Midbrain (tissue), 1 donor: ENCODE data around the gene PNLDC1.
"Not testable (repeated sequence)": the region's sequence is repeated elsewhere in the genome, so short reads cannot be mapped to it uniquely, and the experiment has no call there.

ENCODE experiments used
- DNase-seq: peaks from one replicate; lab custom pipeline; 2025; lab: John Stamatoyannopoulos, UW

PNLDC1 gene

DNA sequence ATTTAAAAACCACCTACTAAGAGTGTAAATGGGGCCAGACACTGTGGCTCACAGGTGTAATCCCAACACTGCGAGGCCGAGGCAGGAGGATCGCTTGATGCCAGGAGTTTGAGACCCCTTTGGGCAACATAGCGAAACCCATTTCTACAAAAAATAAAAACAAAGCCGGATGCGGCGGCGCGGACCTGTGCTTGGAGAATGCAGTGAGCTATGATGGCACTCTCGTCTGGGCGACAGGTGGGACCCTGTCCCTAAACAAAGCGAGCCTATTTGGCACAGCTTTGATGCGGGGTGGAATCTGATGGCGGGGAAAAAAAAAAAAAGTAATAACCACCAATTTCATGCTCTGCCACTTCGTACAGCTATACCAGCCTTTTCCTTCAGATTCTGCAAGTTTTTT is 11.8 kb upstream of the PNLDC1 start:
- DNase-seq: no peak

DNA sequence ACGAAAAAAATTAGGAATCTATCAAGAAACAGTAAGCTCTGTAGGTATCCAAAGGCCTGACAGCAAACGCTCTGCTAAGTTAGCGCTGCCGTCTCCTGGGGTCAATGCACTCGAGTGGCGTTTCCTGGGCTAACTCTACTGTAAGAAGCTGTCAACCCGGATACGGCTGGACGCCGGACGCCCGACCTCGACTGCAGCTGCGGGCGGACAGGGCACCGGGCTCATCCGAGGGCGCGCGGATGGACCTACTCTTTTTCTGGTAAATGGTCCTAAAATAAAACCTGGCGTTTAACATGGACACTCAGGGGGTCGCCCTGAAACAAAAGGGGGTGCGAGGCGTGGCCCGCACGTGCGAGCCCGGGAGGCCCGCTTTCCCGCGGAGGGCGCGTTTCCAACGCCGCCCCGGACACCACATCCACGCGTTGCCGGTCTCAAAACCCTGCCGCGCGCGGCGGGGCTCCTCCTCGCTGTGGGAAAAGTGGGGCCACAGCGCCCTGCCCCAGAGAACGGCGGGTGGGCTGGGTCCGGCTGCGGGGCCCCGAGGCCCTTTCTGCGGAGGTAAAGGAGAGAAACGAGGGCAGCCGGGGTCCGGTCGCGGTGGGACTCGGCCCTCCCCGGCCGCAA is 11.2 kb upstream of the PNLDC1 start:
- no peak for DNase-seq

DNA sequence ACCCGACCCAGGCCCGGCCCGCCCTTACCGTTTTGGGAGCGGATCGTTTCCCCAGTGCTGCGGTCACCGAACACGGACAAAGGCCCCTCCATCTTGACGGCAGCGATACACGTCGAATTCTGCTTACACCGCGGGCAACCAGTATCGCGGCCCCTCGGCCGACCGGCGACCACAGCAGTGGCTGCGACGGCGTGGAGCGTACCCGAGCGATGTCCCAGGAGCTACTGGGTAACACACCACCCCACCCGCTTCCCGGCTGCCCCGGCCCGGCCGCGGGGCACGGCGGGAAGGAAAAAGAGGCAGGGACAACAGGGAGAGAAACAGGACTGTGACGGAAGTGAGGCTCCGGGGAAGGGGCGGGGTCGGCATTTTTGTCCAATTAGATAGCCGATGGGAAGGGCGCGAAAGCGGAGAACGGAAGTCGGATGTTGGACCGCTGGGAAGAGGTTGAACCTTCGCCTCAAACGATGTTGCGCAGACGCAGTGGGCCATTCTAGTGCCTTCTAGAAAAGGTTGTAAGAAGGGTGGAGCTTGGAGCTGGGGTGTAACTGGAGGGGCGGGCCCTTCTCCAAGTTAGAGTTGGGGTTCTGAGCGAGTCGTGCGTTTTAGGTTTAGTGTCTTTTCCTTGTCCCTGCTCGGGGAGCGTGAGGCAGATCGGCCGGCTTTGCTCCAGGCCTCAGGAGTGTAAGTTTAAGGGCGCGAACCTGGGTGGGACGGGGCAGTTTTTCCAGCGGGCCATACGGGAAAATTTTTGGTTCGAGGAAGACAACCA is 10.5 kb upstream of the PNLDC1 start, which contains the start of gene TCP1:
Gene TCP1 (minus strand): TSS at position 226 of the 772 bp plus-strand sequence. CDS start 134 bp downstream, at position 92.
- peak; percentile 100 for DNase-seq

DNA sequence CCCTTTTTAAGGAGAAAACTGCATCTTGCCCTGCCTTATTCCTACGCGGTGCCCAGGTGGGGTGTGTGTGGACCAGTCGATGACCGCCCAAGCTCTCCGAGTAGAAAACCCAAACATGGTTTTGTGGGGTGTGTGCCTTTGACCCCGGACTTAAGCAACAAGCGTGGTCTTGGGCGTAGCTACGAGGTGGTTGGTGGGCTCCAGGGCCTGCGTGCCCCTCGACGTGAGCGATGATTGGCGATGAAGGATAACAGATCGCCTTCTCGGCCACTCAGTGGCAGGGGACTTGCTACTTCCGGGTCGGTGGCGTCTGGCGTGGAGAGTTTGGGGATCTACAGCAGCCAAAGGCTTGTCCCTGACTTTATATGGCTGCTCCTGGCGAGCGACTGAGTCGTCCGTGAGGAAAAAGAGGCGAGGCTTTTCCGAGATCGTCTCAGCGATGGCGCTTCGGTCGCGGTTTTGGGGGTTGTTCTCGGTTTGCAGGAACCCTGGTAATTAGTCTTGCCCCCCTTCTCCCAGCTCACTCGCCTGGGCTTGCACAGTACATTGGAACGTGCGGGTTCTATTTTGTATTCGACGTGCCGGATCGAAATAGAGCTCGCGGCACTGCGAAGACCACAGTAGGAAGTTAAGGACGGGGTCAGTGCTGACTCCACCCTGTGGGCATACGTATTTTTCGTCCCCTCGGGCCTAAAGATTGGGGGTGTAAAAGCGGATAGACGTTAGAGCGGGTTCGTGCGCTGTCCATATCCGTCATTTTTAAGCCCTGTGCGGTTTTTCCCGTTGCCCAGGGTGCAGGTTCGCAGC is 9.7 kb upstream of the PNLDC1 start, which contains the start of gene MRPL18:
Gene MRPL18 (plus strand): TSS at position 319 of the 807 bp plus-strand sequence. CDS start 121 bp downstream, at position 440.
- DNase-seq: peak; percentile 98

DNA sequence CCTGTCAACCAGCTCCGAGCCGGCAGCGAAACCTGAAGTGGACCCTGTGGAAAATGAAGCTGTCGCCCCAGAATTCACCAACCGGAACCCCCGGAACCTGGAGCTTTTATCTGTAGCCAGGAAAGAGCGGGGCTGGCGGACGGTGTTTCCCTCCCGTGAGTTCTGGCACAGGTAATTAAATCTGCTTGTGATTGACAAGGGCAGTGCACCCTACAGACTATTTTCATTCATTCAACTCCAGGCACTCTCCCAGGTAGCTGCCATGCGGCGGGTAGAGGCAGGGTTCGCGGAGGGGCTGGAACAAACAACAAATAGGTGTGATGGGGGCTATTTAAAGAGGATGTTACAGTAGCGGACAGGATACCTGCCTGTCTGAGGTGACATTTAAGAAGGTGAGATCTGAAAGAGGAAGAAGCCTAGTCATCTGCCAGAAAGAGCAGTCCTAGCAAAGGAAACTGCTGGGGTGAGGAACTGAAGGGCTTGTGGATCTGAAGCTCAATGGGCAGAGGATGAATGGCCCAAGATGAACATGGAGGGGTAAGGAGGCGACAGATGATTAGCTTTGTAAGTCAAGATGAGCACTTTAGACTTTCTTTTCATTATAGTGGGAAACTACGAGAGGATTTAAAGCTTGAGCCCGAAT is 9.0 kb upstream of the PNLDC1 start:
- DNase-seq: no peak

DNA sequence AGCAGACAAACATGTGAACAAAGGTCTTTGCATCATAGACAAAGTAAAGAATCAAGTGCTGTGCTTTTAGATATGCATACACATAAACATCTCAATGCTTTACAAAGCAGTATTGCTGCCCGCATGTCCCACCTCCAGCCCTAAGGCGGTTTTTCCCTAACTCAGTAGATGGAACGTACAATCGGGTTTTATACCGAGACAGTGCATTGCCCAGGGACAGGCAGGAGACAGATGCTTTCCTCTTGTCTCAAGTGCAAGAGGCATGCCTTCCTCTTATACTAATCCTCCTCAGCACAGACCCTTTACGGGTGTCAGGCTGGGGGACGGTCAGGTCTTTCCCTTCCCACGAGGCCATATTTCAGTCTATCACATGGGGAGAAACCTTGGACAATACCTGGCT is 5.1 kb upstream of the PNLDC1 start:
- DNase-seq: not testable (repeated sequence)

DNA sequence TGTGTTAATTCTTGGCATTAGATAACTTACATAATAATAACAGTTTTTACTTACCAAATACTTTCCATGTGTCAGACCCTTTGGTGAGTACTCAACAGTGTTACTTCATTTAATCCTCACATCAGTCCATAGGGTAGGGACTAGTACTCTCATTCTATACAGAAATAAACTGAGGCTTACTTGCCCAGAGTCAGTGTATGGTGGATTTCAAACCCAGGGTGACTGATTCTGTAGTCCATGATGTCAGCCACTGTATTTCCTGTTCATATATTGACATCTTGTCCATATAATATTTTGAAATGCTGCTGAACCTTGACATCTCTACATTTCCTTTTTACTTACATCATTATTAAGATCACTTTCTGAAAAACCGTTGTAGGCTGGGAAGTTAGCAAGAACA is 2.5 kb upstream of the PNLDC1 start:
- DNase-seq: no peak

DNA sequence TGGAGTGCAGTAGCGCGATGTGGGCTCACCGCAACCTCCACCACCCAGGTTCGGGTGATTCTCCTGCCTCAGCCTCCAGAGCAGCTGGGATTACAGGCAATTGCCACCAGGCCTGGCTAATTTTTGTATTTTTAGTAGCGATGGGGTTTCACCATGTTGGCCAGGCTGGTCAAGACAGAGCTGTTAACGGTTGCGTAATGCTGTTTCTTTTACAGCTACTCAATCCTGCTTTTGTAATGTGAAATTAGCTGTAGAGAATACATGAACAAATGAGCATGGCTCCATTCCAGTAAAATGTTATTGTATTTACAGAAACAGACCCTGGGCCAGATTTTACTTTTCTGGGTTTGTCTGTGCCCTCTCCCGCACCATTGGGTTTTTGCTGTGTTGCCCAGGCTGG is 1.9 kb downstream of the PNLDC1 start:
- no peak for DNase-seq

DNA sequence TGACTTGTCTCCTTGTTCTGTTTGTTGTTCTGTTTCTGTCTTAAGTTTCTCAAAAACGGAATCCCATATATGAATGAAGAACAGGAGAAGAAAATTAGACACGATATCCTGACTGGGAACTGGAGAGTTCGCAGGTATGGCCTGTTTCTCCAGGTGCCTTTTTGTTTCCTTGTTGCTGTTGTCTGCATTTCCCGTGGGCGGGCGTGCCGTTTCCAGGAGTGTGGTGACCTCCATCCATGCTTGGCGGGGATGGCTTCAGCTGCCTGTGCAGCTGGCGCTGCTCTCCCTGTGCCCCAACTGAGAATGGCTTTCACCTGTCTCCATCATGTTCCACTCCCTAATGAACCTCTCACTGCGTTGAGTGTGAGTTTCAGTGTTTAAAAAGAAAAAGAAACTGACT is 4.4 kb downstream of the PNLDC1 start:
- DNase-seq: no peak

DNA sequence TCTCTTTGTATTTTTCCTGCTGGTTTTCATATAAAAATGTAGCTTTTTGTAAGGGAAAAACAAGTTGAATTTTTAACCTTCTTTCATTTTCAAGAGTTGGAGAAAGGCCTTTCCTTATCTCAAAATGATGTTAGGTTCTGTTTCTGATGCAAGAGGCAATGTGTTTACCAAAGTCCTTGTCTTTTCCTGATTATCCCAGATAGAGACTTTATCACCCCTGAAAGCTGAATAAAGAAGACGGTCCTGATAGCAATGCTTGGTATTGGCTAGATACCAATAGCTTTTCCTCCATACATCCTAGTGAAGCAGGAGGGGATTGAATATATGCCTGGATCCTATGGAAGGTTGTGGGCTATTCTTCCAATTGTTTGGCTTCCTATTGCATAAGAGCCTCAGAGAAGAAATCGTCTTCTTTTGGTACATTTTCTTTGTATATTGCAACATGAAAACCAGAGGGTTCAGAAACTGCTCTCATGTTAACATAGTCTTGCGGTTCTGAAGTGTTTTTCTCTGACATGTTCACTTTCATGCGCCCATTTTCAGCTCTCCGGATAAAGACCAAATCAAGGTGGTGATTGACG is 5.5 kb downstream of the PNLDC1 start:
- DNase-seq: no peak

DNA sequence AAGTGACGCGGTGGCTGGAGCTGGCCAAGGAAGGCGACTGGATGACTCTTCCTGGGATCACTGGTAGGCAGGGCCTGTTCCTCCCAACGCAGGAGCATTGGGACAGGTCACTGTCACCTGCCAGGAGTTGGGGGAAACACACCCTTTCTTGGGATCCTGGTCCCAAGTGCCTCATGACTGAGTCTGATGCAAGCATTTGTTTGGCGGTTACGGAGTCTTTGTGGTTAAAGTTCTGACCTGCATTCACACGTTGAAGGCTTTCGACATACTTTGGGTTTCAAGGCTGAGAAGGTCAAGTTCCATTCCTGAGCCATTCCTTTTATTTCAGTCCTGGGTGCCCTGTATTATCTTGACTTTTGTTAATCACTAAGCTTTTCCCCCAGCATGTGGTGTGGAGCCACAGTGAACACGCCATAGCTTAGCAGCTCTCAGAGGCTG is 6.0 kb downstream of the PNLDC1 start:
- DNase-seq: no peak

DNA sequence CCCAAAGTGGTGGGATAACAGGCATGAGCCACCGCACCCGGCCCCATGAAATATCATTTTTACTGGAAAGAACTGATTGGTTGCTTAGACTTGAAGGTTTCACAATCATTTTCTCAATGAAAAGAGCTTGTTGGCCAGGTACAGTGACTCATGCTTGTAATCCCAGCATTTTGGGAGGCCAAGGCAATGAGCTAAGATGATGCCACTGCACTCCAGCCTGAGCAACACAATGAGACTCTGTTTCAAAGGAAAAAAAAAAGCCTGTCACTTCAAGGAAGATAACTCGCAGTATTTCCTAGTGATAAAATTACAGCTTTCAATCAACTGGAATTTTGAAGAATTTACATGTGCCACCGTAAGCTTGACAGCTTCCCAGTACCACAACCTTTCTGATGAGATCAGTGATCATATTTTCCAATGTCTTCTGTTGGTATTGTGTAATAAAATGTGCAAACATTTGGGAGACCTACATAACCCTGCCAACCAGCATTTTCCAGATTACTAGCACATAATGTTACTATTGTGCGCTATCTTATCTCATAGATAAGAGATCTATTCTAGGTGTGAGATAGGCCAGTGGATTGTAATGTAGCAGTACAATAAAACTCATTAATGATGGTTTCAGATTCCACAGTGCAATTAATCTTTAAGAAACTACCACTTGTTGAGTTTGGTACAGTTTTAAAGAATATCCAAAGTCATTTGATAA is 7.2 kb downstream of the PNLDC1 start:
- DNase-seq: no peak

DNA sequence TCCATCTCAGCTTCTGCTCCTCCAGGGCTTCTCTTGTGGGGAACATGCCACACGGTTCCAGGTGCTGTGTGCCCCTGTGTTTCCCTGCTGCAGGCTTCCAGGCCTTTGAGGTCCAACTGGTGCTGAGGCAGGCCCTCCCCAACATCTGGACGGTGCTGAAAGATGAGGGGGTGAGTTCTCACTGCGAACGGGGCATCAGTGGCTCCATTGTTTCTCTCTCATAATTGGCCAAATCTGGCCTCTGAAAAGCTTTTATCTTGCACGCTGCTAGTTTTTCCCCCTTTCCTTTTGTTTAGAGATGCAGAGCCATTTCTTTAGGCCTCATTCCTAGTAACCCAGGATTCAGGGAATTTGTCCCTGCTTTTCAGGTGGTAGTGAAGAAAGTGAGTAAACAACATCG is 8.6 kb downstream of the PNLDC1 start:
- no peak for DNase-seq

DNA sequence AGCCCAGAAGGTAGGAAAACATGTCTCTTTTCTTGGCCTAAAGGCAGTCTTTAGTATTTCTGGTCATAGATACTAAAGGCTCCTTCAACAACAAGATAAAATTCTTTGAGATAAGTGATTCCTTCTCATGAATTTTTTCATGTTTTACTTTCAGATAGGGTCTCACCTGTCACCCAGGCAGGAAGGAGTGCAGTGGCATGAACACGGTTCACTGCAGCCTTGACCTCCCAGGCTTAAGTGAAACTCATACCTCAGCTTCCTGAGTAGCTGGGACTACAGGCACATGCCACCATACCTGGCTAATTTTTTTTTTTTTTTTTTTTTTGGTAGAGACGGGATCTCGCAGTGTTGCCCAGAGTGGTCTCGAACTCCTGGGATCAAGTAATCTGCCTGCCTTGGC is 9.1 kb downstream of the PNLDC1 start:
- DNase-seq: no peak

DNA sequence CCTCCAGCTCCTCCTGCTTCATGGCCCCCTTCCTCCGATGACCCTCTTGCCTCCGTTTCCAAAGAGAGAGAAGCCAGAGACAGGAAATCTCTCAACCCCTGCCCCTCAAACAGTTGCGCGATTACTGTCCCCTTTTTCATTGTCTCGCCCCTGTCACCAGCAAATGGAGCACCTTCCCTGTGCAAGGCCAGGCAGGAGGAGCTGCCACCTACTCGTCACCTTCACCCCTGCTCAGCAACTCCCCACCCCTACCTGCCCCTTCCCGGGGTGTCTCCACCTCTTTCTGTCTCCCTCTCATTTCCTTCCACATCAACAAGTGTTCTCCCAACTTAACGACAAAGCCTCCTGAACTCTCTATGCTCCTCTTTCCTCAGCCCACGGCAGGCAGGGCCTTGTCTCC is 13.7 kb downstream of the PNLDC1 start:
- DNase-seq: no peak

DNA sequence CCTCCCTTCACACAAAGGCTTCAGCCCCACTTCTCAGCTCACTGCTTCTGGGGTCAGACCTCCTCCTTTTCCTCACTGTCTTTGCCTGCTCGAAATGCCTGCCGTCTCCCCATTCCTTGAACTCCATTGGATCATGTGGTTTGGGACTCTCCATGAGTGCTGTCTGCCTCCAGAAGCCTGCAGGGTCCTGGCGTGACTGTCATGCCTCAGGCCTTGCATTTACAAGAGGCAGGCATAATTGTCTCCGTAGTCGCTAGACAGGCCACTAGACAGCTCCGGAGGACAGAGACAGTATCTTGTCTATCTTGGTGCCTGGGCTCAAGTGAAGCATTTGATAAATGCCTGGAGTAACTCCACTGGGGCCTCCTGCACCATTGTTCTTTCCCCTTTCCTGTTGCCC is 15.3 kb downstream of the PNLDC1 start:
- DNase-seq: no peak

DNA sequence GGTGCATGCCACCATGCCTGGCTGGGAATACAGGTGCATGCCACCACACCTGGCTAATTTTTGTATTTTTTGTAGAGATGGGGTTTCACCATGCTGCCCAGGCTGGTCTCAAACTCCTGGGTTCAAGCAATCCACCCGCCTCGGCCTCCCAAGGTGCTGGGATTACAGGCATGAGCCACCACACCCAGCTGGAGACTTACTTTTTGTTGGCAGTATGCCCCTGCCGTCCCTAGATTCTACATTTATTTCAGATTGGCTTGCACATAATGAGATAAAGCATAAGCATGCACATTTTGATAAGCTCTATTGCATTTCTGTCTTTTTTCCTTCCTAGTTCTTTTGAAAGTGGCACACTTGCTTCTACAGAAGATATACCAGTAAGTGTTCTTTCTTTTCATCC is 16.7 kb downstream of the PNLDC1 start:
- DNase-seq: not testable (repeated sequence)

DNA sequence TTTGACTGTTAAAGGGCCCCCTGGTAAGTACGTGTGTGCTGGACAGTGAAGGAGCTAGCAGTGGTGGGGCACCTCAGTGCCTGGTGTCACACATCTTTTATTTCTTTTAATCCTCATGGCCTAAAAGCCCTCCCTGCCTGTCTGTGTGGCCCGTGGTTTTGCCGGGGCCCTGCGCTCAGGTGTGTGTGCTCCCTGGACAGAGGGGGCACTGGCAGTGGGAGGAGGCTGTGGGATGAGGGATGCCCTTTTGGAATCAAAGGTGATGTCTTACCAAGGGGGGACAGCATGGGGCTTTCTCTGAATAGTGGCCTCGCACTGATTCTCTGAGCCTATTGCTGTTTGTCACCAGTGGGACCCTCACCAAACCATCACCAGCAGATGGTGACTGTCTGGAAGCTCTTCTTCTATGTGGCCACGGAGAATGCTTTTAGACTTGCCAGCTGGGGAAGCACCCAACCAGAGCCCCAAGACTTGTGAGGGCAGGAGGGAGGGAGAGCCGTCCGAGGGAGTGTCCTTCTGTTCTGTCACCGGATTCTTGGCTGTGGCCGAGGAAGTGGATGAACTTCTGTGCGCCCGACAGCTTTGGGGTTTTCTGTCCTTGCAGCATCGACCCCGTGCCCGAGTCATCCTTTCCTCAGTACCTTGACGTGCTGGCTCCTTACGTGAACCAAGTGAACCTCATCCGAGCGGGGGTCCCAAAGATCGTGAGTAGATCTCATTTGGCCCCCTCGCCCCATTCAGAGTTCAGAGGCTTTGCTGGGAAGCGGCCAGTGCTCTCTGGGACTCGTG is 18.1 kb downstream of the PNLDC1 start:
- no peak for DNase-seq

DNA sequence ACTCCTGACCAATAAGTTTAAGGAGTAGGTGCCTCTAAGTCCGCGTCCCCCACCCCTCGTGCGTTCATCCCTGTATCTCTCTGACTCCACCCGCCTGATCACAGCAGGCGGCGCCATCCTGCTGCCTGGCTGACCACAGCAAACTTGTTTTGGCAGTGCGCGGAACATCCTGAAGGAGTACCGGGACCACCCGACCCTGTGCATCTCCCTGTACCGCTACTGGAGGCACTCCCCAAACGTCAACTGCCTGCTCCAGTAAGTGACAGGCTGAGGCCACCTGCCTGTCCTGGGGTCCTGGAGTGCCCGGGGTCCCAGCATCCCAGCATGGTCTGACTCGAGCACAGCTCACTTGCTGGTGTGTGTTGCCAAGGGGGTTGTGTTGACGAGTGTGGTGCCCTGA is 19.0 kb downstream of the PNLDC1 start:
- DNase-seq: no peak

DNA sequence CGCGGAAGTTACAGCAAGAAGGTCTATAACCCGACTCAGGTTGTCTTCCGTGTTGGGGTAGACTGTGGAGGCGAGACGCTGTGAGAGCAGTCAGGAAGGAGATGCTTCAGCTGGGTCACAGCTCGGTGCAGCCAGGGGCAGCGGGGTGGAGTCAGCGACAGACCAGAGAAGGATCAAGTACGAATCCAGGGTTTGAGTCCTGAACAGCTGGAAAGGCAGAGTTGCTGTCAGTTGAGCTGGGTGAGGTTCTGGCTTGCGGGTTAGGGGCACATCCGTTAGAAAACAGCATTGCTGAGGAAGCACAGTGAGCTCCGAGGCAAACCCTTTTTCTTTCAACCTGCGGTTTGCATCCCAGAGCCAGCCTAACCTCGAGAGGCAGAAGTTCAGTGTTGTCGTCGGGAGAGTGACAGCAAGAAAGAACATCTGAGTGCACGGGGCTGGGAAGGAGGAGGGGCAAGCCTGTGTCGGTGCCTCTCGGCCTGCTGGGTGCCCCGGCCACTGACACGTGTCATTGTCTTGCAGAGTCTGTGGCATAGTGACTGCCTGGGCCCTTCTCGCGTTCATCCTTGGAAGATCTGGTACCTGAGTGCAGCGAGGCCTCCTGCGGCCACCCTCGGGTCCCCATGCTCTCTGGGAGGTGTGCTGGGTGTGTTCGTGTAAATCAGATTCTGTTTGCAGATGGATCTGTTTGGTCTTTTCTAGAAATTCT is 20.0 kb downstream of the PNLDC1 start:
- DNase-seq: no peak
